Breast epithelium (tissue), 4 donors: ENCODE results near the gene MS4A1. TPM values are rescaled to one million over a fixed set of nuclear protein-coding genes. Genes with fewer than 3 reads are reported as not detected.
"Not testable (repeated sequence)": the region's sequence is repeated elsewhere in the genome, so short reads cannot be mapped to it uniquely, and the experiment has no call there.

Source experiments
- DNase-seq, 2 donors: peaks; one replicate each; pipeline ENCODE4 v3.0.0-alpha.2; 2019; ENCODE audit warnings: low spot score in 2 of 2
- H3K27ac ChIP-seq, 2 donors: fragments of 200-600 bp; sonication (generic) in 1 of 2; one replicate each; pipeline ENCODE4 v1.5.1; 2016 to 2019; ENCODE audit warnings: mild to moderate bottlenecking in 1 of 2
- H3K27me3 ChIP-seq, 2 donors: fragments of 200-600 bp; sonication (generic) in 1 of 2; one replicate each; pipeline versions ENCODE4 v1.5.1 to v1.6.0; 2017 to 2019; ENCODE audit warnings: control low read depth in 1 of 2, mild to moderate bottlenecking in 1 of 2
- H3K36me3 ChIP-seq: fragments of 200-600 bp; one replicate; pipeline ENCODE4 v1.5.1; 2019
- H3K4me1 ChIP-seq, 2 donors: fragments of 200-600 bp; sonication (generic); one replicate each; pipeline ENCODE4 v1.5.1; 2016 to 2019; ENCODE audit warnings: control low read depth in 1 of 2
- H3K4me3 ChIP-seq, 3 donors: fragments of 200-600 bp; sonication (generic); 1 replicate in 2 of 3; 2 replicates in 1 of 3; pipeline ENCODE4 v1.5.1; 2016 to 2019; ENCODE audit warnings: mild to moderate bottlenecking in 3 of 3, moderate library complexity in 2 of 3
- H3K9me3 ChIP-seq, 2 donors: fragments of 200-600 bp; sonication (generic) in 1 of 2; one replicate each; pipeline ENCODE4 v1.5.1; 2016 to 2019; ENCODE audit warnings: control low read depth in 1 of 2
- CTCF ChIP-seq, 3 donors: fragments of 450-650 bp; IDR thresholded peaks; one replicate each; pipeline ENCODE4 v1.5.1; 2016 to 2017; ENCODE audit warnings: antibody characterized with exemption in 3 of 3, mild to moderate bottlenecking in 3 of 3, moderate library complexity in 3 of 3
- POLR2A ChIP-seq: fragments of 450-650 bp; IDR thresholded peaks from one replicate; pipeline ENCODE4 v1.6.1; 2016; ENCODE audit warnings: antibody characterized with exemption, mild to moderate bottlenecking, moderate library complexity
- POLR2AphosphoS5 ChIP-seq, 3 donors: sonication (generic); formaldehyde crosslinking; IDR thresholded peaks; one replicate each; pipeline ENCODE4 v1.6.1; 2017; ENCODE audit warnings: antibody characterized with exemption in 3 of 3
- intact Hi-C: fragments of 100-400 bp; cut with DNase I; formaldehyde crosslinking; loops from one replicate; pipeline ENCODE4 v1.15.1; 2023; ENCODE audit warnings: low total_unique reads
- total RNA-seq, 3 donors: library from RNA; depleted of rRNA; stranded (reverse); fragments of >200 nt; gene quantifications; one replicate each; pipeline ENCODE4 v1.1.0, GENCODE V29; 2016

MS4A1 gene
- total RNA-seq, 3 donors from 2014 or later: 1.5 to 1.6 TPM; not detected in 1

- Histone ChIP-seq H3K4me1 (no peaks in the 10 kb centered on the region), H3K27me3 (no peaks in the 10 kb centered on the region), H3K36me3 (no peaks in the 10 kb centered on the region), H3K27ac (no peak overlapping the region), H3K4me3 (no peak overlapping the region), H3K9me3 (no peaks in the 10 kb centered on the region)
- DNase-seq: no peak
- intact Hi-C loops: no loop called here
- no peak for TF ChIP-seq POLR2A
- no peak for TF ChIP-seq CTCF (IDR thresholded peaks at IDR 0.05)
- no peak for TF ChIP-seq POLR2AphosphoS5 (IDR thresholded peaks at IDR 0.05)
Measured at GRCh38 chr11:60431251-60431650, 24.4 kb upstream of the MS4A1 start.

- Histone ChIP-seq H3K9me3 (no peaks in the 10 kb centered on the region), H3K36me3 (no peaks in the 10 kb centered on the region), H3K27me3 (no peaks in the 10 kb centered on the region), H3K27ac (no peak overlapping the region), H3K4me3 (no peak overlapping the region), H3K4me1 (no peaks in the 10 kb centered on the region)
- intact Hi-C loops: no loop called here
- DNase-seq: no peak
- TF ChIP-seq POLR2AphosphoS5 (IDR thresholded peaks at IDR 0.05) (no peak), POLR2A (no peak), CTCF (IDR thresholded peaks at IDR 0.05) (no peak)
Measured at GRCh38 chr11:60433401-60433800, 22.2 kb upstream of the MS4A1 start.

- intact Hi-C loops: no loop called here
- no peaks in the 10 kb centered on the region for H3K4me1 ChIP-seq
- H3K9me3 ChIP-seq: no peaks in the 10 kb centered on the region
- H3K27me3 ChIP-seq: no peaks in the 10 kb centered on the region
- no peak for TF ChIP-seq CTCF (IDR thresholded peaks at IDR 0.05)
- no peak for TF ChIP-seq POLR2A
- TF ChIP-seq POLR2AphosphoS5 (IDR thresholded peaks at IDR 0.05): no peak
- H3K4me3 ChIP-seq: no peak overlapping the region
- H3K27ac ChIP-seq: no peak overlapping the region
- DNase-seq: no peak
- no peaks in the 10 kb centered on the region for H3K36me3 ChIP-seq
Measured at GRCh38 chr11:60447070-60447469, 8.6 kb upstream of the MS4A1 start.

GRCh38 chr11:60447846-60448245 is 7.8 kb upstream of the MS4A1 start:
- no peak for DNase-seq
- no peak overlapping the region for H3K27ac ChIP-seq
- intact Hi-C loops: no loop called here

GRCh38 chr11:60451185-60451584 is 4.5 kb upstream of the MS4A1 start:
- intact Hi-C loops, H3K27ac ChIP-seq, H3K4me1 ChIP-seq, DNase-seq, H3K4me3 ChIP-seq, H3K36me3 ChIP-seq, H3K9me3 ChIP-seq, H3K27me3 ChIP-seq: not testable (repeated sequence)

More at GRCh38 chr11:60447846-60448245, 7.8 kb upstream of the MS4A1 start:
- Histone ChIP-seq H3K4me3 (no peak overlapping the region), H3K9me3 (no peaks in the 10 kb centered on the region), H3K4me1 (no peaks in the 10 kb centered on the region), H3K27me3 (no peaks in the 10 kb centered on the region), H3K36me3 (no peaks in the 10 kb centered on the region)
- no peak for TF ChIP-seq CTCF (IDR thresholded peaks at IDR 0.05)
- no peak for TF ChIP-seq POLR2AphosphoS5 (IDR thresholded peaks at IDR 0.05)
- no peak for TF ChIP-seq POLR2A

GRCh38 chr11:60454212-60454611 is 1.4 kb upstream of the MS4A1 start:
- Histone ChIP-seq H3K4me3 (no peak overlapping the region), H3K27me3 (no peaks in the 10 kb centered on the region), H3K9me3 (no peaks in the 10 kb centered on the region), H3K36me3 (no peaks in the 10 kb centered on the region), H3K4me1 (no peaks in the 10 kb centered on the region), H3K27ac (no peak overlapping the region)
- no peak for TF ChIP-seq POLR2AphosphoS5 (IDR thresholded peaks at IDR 0.05)
- no peak for TF ChIP-seq POLR2A
- no peak for TF ChIP-seq CTCF (IDR thresholded peaks at IDR 0.05)
- DNase-seq: no peak
- intact Hi-C loops: no loop called here
